Measurements from ENCODE around the gene FAM163B. TPM values are rescaled to one million over a fixed set of nuclear protein-coding genes. Genes with fewer than 3 reads are reported as not detected.

FAM163B gene
- polyA plus RNA-seq, 1 donor (not counting 4 experiments of a cell fraction or from before 2014, with no cell fraction given): not detected

GRCh38 chr9:133633681-133634080 lies 24.5 kb upstream of the FAM163B start:
- H3K4me2 ChIP-seq (ENCODE audit: control insufficient read depth, extremely low read depth, insufficient read depth, low read depth, low read length): no peak overlapping the region
- no peak for FAIRE-seq
- no peaks in the 10 kb centered on the region for H3K9me3 ChIP-seq (ENCODE audit: control insufficient read depth, low read depth, low read length)
- H3K27me3 ChIP-seq (ENCODE audit: control insufficient read depth, extremely low read depth, insufficient read depth, low read length): peaks cover 26% of the 10 kb centered on the region
- no peaks in the 10 kb centered on the region for H3K79me2 ChIP-seq (ENCODE audit: control insufficient read depth, insufficient read depth, low read length)
- H3K36me3 ChIP-seq (ENCODE audit: control insufficient read depth in 2 of 2, extremely low read depth in 1 of 2, insufficient read depth in 2 of 2, low read length in 2 of 2): no peaks in the 10 kb centered on the region
- TF ChIP-seq CTCF (optimal IDR thresholded peaks at IDR 0.05 in 1 of 3, IDR thresholded peaks at IDR 0.05 in 1 of 3, conservative IDR thresholded peaks at IDR 0.05 in 1 of 3; ENCODE audit: extremely low read depth in 1 of 3, insufficient read depth in 2 of 3, low read length in 3 of 3) (no peak), EZH2 (IDR thresholded peaks at IDR 0.05; ENCODE audit: low read length) (peak; percentile 26)
- no peaks in the 10 kb centered on the region for H4K20me1 ChIP-seq (ENCODE audit: control insufficient read depth, extremely low read depth, insufficient read depth, low read length)
- H3K9ac ChIP-seq (ENCODE audit: control insufficient read depth, extremely low read depth, insufficient read depth, low read length): no peak overlapping the region
- H2AFZ ChIP-seq (ENCODE audit: control insufficient read depth, low read length): no peak overlapping the region
- no peak overlapping the region for H3K4me3 ChIP-seq (ENCODE audit: control insufficient read depth in 2 of 3, extremely low read depth in 1 of 3, insufficient read depth in 2 of 3, low read depth in 1 of 3, low read length in 3 of 3)
- dilution Hi-C loops (cut with MboI; ENCODE audit: extremely low pct_ligation_motif_present, low sequenced_read_pairs): no loop called here
- H3K4me1 ChIP-seq (ENCODE audit: control insufficient read depth, extremely low read depth, insufficient read depth, low read length): no peaks in the 10 kb centered on the region
- no peak for DNase-seq (ENCODE audit: low read depth, low spot score)
- no peaks in the 10 kb centered on the region for H3K9me1 ChIP-seq (ENCODE audit: control insufficient read depth, extremely low read depth, insufficient read depth, low read length)
- no peak overlapping the region for H3K27ac ChIP-seq (ENCODE audit: control insufficient read depth, insufficient read depth, low read length)

GRCh38 chr9:133632806-133633680 lies 23.9 kb upstream of the FAM163B start:
- no peak overlapping the region for H3K4me3 ChIP-seq (ENCODE audit: control insufficient read depth in 2 of 3, extremely low read depth in 1 of 3, insufficient read depth in 2 of 3, low read depth in 1 of 3, low read length in 3 of 3)
- no peaks in the 10 kb centered on the region for H3K79me2 ChIP-seq (ENCODE audit: control insufficient read depth, insufficient read depth, low read length)
- no peaks in the 10 kb centered on the region for H3K36me3 ChIP-seq (ENCODE audit: control insufficient read depth in 2 of 2, extremely low read depth in 1 of 2, insufficient read depth in 2 of 2, low read length in 2 of 2)
- no peaks in the 10 kb centered on the region for H3K4me1 ChIP-seq (ENCODE audit: control insufficient read depth, extremely low read depth, insufficient read depth, low read length)
- DNase-seq (ENCODE audit: low read depth, low spot score) (no peak), FAIRE-seq (no peak)
- no peak overlapping the region for H3K4me2 ChIP-seq (ENCODE audit: control insufficient read depth, extremely low read depth, insufficient read depth, low read depth, low read length)
- H3K27me3 ChIP-seq (ENCODE audit: control insufficient read depth, extremely low read depth, insufficient read depth, low read length): peaks cover 26% of the 10 kb centered on the region
- H3K9ac ChIP-seq (ENCODE audit: control insufficient read depth, extremely low read depth, insufficient read depth, low read length): no peak overlapping the region
- no peak overlapping the region for H3K27ac ChIP-seq (ENCODE audit: control insufficient read depth, insufficient read depth, low read length)
- dilution Hi-C loops (cut with MboI; ENCODE audit: extremely low pct_ligation_motif_present, low sequenced_read_pairs): no loop called here
- no peak overlapping the region for H2AFZ ChIP-seq (ENCODE audit: control insufficient read depth, low read length)
- H3K9me3 ChIP-seq (ENCODE audit: control insufficient read depth, low read depth, low read length): no peaks in the 10 kb centered on the region
- no peaks in the 10 kb centered on the region for H3K9me1 ChIP-seq (ENCODE audit: control insufficient read depth, extremely low read depth, insufficient read depth, low read length)
- TF ChIP-seq EZH2 (IDR thresholded peaks at IDR 0.05; ENCODE audit: low read length) (no peak), CTCF (optimal IDR thresholded peaks at IDR 0.05 in 1 of 3, IDR thresholded peaks at IDR 0.05 in 1 of 3, conservative IDR thresholded peaks at IDR 0.05 in 1 of 3; ENCODE audit: extremely low read depth in 1 of 3, insufficient read depth in 2 of 3, low read length in 3 of 3) (no peak)
- no peaks in the 10 kb centered on the region for H4K20me1 ChIP-seq (ENCODE audit: control insufficient read depth, extremely low read depth, insufficient read depth, low read length)

Measured in keratinocyte (primary cell).